NB4 (cell line): ENCODE measurements around the gene CTDSP1.
A peak's percentile ranks its signal among the peaks of the same experiment; 100 is the strongest.

Experiments used
- DNase-seq: peaks from one replicate; pipeline ENCODE4 v3.0.0; 2010; ENCODE audit warnings: low read depth
- H3K4me3 ChIP-seq: one replicate; pipeline ENCODE4 v1.5.1; 2011; ENCODE audit warnings: mild to moderate bottlenecking, low read depth, low read length, moderate library complexity
- MYC ChIP-seq: IDR thresholded peaks from 2 replicates; pipeline ENCODE4 v1.6.1; 2011; ENCODE audit warnings: low read depth, low read length
- POLR2A ChIP-seq: IDR thresholded peaks from 2 replicates; pipeline ENCODE4 v1.6.1; 2011; ENCODE audit warnings: mild to moderate bottlenecking; ENCODE audit not compliant: insufficient read length; ENCODE audit errors: extremely low read depth
- TF ChIP-seq, protein P1 (sequence below): IDR thresholded peaks from one replicate; pipeline ENCODE4 v1.5.1; 2012; ENCODE audit warnings: low read depth, low read length
- TF ChIP-seq, protein P2 (sequence below): IDR thresholded peaks from 2 replicates; pipeline ENCODE4 v1.6.1; 2011; ENCODE audit warnings: low read depth, low read length

CTDSP1 gene

DNA sequence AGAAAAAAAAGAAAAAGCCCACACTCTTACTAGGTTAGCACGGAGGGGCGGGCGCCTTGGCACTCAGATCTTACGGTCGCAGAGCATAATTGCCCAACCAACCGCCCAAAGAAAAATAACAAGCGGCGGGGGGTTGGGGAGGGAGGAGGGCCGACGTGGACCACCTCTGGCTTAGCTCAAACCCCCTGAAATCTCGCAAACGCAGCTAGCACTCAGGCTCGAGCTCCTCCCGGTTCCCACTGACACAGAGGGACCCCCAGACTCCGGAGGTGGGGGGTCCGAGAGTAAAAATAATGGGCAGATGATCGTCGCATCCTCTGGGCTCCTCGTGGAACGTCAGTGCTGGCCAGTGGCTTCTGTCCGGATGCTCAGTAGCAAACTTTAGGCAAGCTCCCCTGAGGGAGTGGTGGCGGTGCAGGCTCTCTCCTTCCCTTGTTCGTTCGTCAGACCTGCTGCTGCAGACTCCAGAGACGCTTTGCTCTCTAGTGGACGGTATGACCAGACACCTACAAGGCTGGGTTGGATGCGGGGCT, 31.0 kb upstream of the CTDSP1 start:
- peak; percentile 93 for DNase-seq
- TF ChIP-seq POLR2A: peak; percentile 64
- TF ChIP-seq, protein P1, sequence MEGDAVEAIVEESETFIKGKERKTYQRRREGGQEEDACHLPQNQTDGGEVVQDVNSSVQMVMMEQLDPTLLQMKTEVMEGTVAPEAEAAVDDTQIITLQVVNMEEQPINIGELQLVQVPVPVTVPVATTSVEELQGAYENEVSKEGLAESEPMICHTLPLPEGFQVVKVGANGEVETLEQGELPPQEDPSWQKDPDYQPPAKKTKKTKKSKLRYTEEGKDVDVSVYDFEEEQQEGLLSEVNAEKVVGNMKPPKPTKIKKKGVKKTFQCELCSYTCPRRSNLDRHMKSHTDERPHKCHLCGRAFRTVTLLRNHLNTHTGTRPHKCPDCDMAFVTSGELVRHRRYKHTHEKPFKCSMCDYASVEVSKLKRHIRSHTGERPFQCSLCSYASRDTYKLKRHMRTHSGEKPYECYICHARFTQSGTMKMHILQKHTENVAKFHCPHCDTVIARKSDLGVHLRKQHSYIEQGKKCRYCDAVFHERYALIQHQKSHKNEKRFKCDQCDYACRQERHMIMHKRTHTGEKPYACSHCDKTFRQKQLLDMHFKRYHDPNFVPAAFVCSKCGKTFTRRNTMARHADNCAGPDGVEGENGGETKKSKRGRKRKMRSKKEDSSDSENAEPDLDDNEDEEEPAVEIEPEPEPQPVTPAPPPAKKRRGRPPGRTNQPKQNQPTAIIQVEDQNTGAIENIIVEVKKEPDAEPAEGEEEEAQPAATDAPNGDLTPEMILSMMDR: no peak
- TF ChIP-seq, protein P2, sequence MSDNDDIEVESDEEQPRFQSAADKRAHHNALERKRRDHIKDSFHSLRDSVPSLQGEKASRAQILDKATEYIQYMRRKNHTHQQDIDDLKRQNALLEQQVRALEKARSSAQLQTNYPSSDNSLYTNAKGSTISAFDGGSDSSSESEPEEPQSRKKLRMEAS: peak; percentile 25; the same call in 1 of the 2 replicates
- peak; percentile 40; the same call in 1 of the 2 replicates for TF ChIP-seq MYC

GRCh38 chr2:218369330-218369729, 30.3 kb upstream of the CTDSP1 start:
- TF ChIP-seq MYC (no peak), POLR2A (no peak)
- TF ChIP-seq, protein P1: no peak
- TF ChIP-seq, protein P2: no peak
- peak overlapping the region; percentile 84 for H3K4me3 ChIP-seq
- peak; percentile 54 for DNase-seq

More for the DNA sequence above, 31.0 kb upstream of the CTDSP1 start:
- H3K4me3 ChIP-seq: peak overlapping the region; percentile 84

GRCh38 chr2:218370410-218371063, 29.1 kb upstream of the CTDSP1 start:
- H3K4me3 ChIP-seq: peak overlapping the region; percentile 84
- TF ChIP-seq MYC: 0 out of 2 replicates have a peak, but pooled peaks have one; percentile 10
- TF ChIP-seq, protein P1: no peak
- peak; percentile 92 for DNase-seq

- TF ChIP-seq MYC: no peak
- TF ChIP-seq, protein P2: no peak
- TF ChIP-seq POLR2A: no peak
- TF ChIP-seq, protein P1: no peak
- no peak for DNase-seq
- no peak overlapping the region for H3K4me3 ChIP-seq
Observed at GRCh38 chr2:218371983-218372350, 27.7 kb upstream of the CTDSP1 start.

DNA sequence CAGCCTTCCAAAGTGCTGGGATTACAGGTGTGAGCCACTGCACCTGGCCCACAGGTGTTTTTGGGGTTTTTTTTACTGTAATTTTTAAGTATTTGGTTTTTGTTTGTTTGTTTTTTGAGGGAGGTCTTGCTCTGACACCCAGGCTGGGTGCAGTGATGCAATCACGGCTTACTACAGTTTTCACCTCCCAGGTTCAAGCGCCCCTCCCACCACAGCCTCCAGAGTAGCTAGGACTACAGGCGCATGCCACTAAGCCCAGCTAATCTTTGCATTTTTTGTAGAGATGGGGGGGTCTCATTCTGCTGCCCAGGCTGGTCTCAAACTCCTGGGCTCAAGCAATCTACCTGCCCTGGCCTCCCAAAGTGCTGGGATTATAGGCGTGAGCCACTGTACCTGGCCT, 24.9 kb upstream of the CTDSP1 start:
- TF ChIP-seq, protein P2: no peak
- TF ChIP-seq, protein P1: no peak
- TF ChIP-seq MYC (no peak), POLR2A (no peak)
- no peak overlapping the region for H3K4me3 ChIP-seq

More for the DNA sequence above, 24.9 kb upstream of the CTDSP1 start:
- no peak for DNase-seq
